Bronchial epithelial cell (primary cell): ENCODE data around the gene CLK3. TPM values are rescaled to one million over a fixed set of nuclear protein-coding genes. Genes with fewer than 3 reads are reported as not detected.
A peak's percentile ranks its signal among the peaks of the same experiment; 100 is the strongest.

ENCODE experiments used
- DNase-seq: peaks from one replicate; pipeline ENCODE4 v3.0.0-alpha.2; 2010; ENCODE audit warnings: low read depth
- FAIRE-seq: peaks from 2 replicates; lab custom pipeline; 2011; peaks lifted over from hg19 to GRCh38; lab: Jason Lieb, UNC
- H3K27me3 ChIP-seq: 2 replicates; pipeline ENCODE4 v1.5.1; 2011; ENCODE audit warnings: low read length; ENCODE audit not compliant: control insufficient read depth, insufficient read depth
- H3K36me3 ChIP-seq: 2 replicates; pipeline ENCODE4 v1.5.1; 2011; ENCODE audit warnings: low read length; ENCODE audit not compliant: control insufficient read depth, insufficient read depth
- H3K4me3 ChIP-seq: 2 replicates; pipeline ENCODE4 v1.5.1; 2011; ENCODE audit warnings: mild to moderate bottlenecking, low read depth, low read length, control low read depth
- total RNA-seq: library from RNA; depleted of rRNA; stranded (reverse); fragments of >200 nt; gene quantifications from 2 replicates; pipeline ENCODE4 v1.2.1, GENCODE V29; 2014
- TF ChIP-seq, protein P1 (sequence below): IDR thresholded peaks from 2 replicates; pipeline ENCODE4 v1.5.1; 2011; ENCODE audit warnings: mild to moderate bottlenecking, moderate library complexity, low read length, control low read depth, inconsistent platforms; ENCODE audit not compliant: insufficient read depth, severe bottlenecking

CLK3 gene
- 66.3 and 115 TPM in 2 replicates for total RNA-seq

DNA sequence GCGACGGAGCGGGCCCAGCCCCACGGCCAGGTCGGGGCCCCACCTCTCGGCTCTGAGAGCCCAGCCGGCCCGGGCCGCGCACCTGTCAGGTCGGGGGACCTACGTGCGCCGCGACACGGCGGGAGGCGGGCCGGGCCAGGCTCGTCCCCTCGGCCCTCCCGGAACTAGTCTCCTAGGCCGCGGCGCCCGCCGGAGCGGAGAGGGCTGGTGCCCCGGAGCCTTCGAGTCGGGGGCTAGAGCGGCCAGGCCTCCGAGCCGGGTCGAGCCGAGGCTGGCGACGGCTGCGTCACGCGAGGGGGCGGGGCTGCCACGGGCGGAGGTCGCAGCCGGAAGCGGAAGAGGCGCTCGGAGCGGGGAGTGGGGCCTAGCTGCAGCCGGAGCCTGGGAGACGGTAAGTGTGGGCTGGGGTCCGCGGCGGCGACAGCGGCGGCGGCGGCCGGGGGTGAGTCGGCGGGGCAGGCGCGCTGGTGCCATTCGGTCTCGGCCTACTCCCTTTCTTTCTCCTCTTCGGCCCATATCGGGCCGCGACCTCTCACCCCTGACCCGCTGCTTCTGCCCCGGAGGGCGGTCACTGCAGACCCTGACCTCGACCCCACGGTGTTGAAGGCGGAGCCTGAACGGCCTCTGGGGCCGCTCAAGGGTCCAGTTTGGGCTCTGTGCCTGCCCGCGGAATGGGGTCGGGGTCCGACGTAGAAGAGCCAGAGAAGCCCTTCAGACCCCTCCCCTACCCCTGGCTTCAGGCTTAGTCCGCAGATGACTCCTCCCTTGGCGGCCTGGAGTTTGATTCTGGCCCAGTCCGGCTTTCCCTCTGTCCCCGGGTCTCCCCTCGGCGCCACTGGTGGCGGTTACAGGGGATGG is at the start of gene CLK3:
CLK3 (plus strand) TSS at position 329 of the 858 bp plus-strand sequence. CDS start 3,361 bp downstream, outside the sequence.
- FAIRE-seq (no peak), DNase-seq (peak; percentile 79)
- no peaks in the 10 kb centered on the region for H3K27me3 ChIP-seq
- H3K4me3 ChIP-seq: peak within 1 kb of the TSS; percentile 99
- TF ChIP-seq, protein P1, sequence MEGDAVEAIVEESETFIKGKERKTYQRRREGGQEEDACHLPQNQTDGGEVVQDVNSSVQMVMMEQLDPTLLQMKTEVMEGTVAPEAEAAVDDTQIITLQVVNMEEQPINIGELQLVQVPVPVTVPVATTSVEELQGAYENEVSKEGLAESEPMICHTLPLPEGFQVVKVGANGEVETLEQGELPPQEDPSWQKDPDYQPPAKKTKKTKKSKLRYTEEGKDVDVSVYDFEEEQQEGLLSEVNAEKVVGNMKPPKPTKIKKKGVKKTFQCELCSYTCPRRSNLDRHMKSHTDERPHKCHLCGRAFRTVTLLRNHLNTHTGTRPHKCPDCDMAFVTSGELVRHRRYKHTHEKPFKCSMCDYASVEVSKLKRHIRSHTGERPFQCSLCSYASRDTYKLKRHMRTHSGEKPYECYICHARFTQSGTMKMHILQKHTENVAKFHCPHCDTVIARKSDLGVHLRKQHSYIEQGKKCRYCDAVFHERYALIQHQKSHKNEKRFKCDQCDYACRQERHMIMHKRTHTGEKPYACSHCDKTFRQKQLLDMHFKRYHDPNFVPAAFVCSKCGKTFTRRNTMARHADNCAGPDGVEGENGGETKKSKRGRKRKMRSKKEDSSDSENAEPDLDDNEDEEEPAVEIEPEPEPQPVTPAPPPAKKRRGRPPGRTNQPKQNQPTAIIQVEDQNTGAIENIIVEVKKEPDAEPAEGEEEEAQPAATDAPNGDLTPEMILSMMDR: no peak
- H3K36me3 ChIP-seq: peaks cover 17% of the 10 kb centered on the region

DNA sequence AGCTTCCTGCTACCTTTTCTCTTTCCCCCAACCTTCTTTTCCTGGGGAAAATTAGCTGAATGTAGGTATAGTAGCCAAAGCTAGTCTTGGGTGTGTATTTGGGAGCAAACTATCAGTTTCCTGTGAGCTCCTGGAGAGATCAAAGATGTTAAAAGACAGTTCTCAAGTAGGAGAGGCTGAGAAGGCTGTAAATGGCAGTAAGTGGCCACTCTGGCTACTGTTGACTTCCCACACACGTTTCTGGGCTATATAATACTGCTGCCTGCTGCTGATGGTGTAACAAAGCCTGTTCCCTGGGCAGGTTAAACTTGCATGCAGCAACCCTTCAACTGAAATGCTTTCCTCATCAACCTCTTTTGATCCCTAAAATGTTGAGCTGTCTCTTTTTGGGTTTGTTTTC is 47.0 kb upstream of the CLK3 start:
- Histone ChIP-seq H3K36me3 (peaks cover 8% of the 10 kb centered on the region), H3K4me3 (no peak overlapping the region), H3K27me3 (no peaks in the 10 kb centered on the region)
- TF ChIP-seq, protein P1: no peak
- DNase-seq (no peak), FAIRE-seq (no peak)

DNA sequence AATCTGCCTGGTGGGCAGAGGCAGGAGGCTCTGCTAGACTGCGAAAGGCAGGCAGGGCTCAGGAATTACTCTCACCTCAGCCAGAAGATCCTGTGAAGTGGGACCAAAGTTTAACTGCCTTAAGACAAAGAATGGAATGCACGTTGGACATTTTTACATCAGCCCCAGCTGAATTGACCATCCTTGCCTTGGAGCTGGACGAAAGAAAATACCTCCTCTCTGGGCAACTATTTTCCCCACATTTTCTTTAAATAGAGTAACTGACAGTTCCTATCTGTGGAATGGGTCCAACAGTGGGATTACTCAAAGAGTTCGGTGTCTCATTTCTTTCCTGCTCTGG is 45.9 kb upstream of the CLK3 start:
- TF ChIP-seq, protein P1: no peak
- FAIRE-seq: no peak
- H3K36me3 ChIP-seq: peaks cover 7% of the 10 kb centered on the region

DNA sequence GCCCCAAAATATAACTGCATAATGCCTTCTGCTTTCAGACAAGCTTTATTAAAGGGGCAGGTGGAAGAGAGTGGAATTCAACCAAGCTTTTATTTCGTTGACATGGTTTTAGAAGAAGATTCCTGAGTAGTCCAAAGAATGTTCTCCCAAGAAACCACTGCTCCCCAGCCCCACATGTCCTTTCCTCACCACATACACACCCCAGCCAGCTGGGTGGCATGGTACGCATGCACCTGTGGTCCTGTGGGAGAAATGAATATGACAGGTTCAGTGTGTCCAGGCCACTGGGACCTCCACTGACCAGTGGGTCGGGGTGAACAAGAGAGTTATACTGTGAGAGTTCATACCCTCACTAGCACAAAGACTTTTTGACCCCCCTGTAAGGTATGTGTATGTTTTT is 44.4 kb upstream of the CLK3 start:
- H3K36me3 ChIP-seq: peaks cover 8% of the 10 kb centered on the region
- no peaks in the 10 kb centered on the region for H3K27me3 ChIP-seq
- FAIRE-seq (no peak), DNase-seq (no peak)
- H3K4me3 ChIP-seq: no peak overlapping the region
- TF ChIP-seq, protein P1: no peak

More for the DNA sequence above, 45.9 kb upstream of the CLK3 start:
- no peak for DNase-seq
- Histone ChIP-seq H3K4me3 (no peak overlapping the region), H3K27me3 (no peaks in the 10 kb centered on the region)

DNA sequence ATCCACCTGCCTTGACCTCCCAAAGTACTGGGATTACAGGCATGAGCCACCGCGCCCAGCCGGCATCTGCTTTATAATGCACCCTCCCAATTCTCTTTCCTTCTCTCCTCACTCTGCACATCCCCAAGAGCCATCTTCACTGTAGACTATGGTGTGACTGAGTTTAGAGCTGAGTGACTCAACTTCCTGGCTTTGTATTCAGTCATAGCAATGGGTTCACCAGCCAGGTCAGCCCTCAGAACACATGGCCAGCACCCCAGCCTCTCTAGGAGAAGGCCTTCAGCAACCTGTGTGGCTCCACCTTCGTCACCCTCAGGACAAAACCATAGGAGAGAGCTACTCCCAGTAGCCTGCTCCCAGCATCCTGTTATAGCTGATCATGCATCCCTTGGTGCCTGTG is 41.6 kb upstream of the CLK3 start:
- no peak overlapping the region for H3K4me3 ChIP-seq
- TF ChIP-seq, protein P1: no peak
- FAIRE-seq (no peak), DNase-seq (peak; percentile 56)
- no peaks in the 10 kb centered on the region for H3K27me3 ChIP-seq
- peaks cover 11% of the 10 kb centered on the region for H3K36me3 ChIP-seq
